Measurements from ENCODE around the gene PDSS2. TPM values are rescaled to one million over a fixed set of nuclear protein-coding genes. Genes with fewer than 3 reads are reported as not detected.

PDSS2 gene
- total RNA-seq, 1 experiment from 2014 or later, result 14.8 TPM

DNA sequence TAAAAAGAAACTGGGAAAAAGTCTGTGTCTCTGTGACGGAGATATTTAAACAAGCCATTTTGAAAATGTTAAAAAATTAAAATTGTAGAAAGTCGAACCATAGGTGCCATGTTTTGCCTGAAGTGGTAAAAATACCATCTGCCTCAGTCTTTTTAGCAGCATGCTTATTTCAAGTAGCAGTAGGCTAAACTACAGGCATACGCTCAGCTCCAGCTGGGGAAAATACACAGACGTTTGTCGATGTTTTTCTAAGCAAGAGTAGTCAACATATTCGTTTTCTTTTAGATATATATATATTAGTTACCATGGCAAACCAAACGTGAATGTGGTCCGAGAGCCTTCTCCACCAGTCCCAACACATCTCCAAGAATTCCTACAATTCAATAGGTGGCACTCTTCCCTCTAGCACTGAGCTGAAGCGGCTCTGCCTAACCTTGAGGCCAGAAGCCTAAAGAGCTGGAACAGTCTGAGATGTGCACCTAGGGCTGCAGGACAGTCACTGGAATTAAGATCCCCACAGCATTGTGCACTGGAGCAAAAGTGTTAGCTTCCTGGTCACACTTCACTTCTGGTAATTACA is 273.9 kb downstream of the PDSS2 start:
- Mint-ChIP-seq H3K27me3 (ENCODE audit: unreplicated experiment) (no peaks in the 10 kb centered on the region), H3K4me1 (ENCODE audit: low read depth, unreplicated experiment) (no peaks in the 10 kb centered on the region), H3K36me3 (ENCODE audit: insufficient read depth, unreplicated experiment) (no peaks in the 10 kb centered on the region), H3K9me3 (ENCODE audit: low read depth, unreplicated experiment) (no peaks in the 10 kb centered on the region), H3K27ac (ENCODE audit: unreplicated experiment) (no peak overlapping the region), H3K4me3 (ENCODE audit: low read depth, unreplicated experiment) (no peak overlapping the region)
- no peak for DNase-seq
- no TSS peak for BruUV-seq (replicated peaks)
- CTCF ChIA-PET, result interaction anchor here (0.7 to 1.4 kb wide), 3 partner anchors 79 to 368 kb away, joined by 3 to 4 read pairs (median 4); no protein-coding TSS in a partner anchor
- intact Hi-C loops (cut with micrococcal nuclease; ENCODE audit: unreplicated experiment), result no loop called here
- TF ChIP-seq, protein P1, sequence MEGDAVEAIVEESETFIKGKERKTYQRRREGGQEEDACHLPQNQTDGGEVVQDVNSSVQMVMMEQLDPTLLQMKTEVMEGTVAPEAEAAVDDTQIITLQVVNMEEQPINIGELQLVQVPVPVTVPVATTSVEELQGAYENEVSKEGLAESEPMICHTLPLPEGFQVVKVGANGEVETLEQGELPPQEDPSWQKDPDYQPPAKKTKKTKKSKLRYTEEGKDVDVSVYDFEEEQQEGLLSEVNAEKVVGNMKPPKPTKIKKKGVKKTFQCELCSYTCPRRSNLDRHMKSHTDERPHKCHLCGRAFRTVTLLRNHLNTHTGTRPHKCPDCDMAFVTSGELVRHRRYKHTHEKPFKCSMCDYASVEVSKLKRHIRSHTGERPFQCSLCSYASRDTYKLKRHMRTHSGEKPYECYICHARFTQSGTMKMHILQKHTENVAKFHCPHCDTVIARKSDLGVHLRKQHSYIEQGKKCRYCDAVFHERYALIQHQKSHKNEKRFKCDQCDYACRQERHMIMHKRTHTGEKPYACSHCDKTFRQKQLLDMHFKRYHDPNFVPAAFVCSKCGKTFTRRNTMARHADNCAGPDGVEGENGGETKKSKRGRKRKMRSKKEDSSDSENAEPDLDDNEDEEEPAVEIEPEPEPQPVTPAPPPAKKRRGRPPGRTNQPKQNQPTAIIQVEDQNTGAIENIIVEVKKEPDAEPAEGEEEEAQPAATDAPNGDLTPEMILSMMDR (IDR thresholded peaks at IDR 0.05; ENCODE audit: unreplicated experiment), result no peak

DNA sequence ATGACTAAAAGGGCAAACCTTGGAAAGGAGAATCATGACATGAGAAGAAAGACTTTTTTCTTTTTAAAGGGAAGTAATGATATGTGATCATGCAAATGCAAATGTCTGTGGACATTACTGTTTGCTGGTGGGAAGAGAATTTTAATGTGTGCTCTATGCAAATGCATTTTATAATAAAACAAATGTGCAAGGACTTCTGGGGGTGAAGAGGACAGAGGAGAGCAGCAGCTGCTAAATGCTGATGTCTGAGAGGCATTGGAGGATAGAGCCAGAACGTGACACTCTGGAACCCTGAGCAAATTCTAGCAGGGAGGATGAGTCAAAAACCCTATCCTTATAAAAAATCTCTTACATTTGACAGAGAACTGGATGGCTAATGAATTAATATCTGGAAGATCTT is 274.9 kb downstream of the PDSS2 start:
- DNase-seq, result no peak
- Mint-ChIP-seq H3K36me3 (ENCODE audit: insufficient read depth, unreplicated experiment) (no peaks in the 10 kb centered on the region), H3K4me3 (ENCODE audit: low read depth, unreplicated experiment) (no peak overlapping the region), H3K27me3 (ENCODE audit: unreplicated experiment) (no peaks in the 10 kb centered on the region), H3K9me3 (ENCODE audit: low read depth, unreplicated experiment) (no peaks in the 10 kb centered on the region), H3K4me1 (ENCODE audit: low read depth, unreplicated experiment) (no peaks in the 10 kb centered on the region), H3K27ac (ENCODE audit: unreplicated experiment) (no peak overlapping the region)
- intact Hi-C loops (cut with micrococcal nuclease; ENCODE audit: unreplicated experiment), result no loop called here
- BruUV-seq (replicated peaks), result no TSS peak
- TF ChIP-seq, protein P1 (IDR thresholded peaks at IDR 0.05; ENCODE audit: unreplicated experiment), result no peak
- CTCF ChIA-PET, result no interaction called here

DNA sequence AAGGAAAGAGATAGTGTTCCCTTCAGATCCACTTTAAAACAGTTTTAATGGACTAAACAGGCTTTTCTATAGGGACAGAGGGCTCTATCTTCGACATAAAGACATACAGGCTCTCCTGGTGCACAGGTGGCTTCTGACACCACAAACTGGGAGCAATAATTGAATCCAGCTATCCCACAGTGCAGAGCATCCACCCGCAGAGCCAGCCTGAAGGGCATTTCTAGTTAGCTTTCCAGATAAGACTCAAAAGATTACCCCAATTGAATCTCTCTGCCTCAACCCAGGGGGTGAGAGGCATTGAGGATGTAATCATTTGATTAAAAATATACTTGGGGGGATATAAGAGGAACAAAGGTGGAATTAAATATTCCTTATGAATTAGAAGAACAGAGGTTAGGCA is 279.3 kb downstream of the PDSS2 start:
- CTCF ChIA-PET, result interaction anchor here (0.7 kb wide), 1 partner anchor 279 kb away, joined by 4 read pairs; no protein-coding TSS in a partner anchor
- intact Hi-C loops (cut with micrococcal nuclease; ENCODE audit: unreplicated experiment), result no loop called here
- H3K27ac Mint-ChIP-seq (ENCODE audit: unreplicated experiment), result no peak overlapping the region
- H3K4me1 Mint-ChIP-seq (ENCODE audit: low read depth, unreplicated experiment), result no peaks in the 10 kb centered on the region
- TF ChIP-seq, protein P1 (IDR thresholded peaks at IDR 0.05; ENCODE audit: unreplicated experiment), result no peak
- H3K9me3 Mint-ChIP-seq (ENCODE audit: low read depth, unreplicated experiment), result no peaks in the 10 kb centered on the region
- H3K36me3 Mint-ChIP-seq (ENCODE audit: insufficient read depth, unreplicated experiment), result no peaks in the 10 kb centered on the region
- H3K4me3 Mint-ChIP-seq (ENCODE audit: low read depth, unreplicated experiment), result no peak overlapping the region
- H3K27me3 Mint-ChIP-seq (ENCODE audit: unreplicated experiment), result no peaks in the 10 kb centered on the region
- no peak for DNase-seq
- BruUV-seq (replicated peaks), result no TSS peak

DNA sequence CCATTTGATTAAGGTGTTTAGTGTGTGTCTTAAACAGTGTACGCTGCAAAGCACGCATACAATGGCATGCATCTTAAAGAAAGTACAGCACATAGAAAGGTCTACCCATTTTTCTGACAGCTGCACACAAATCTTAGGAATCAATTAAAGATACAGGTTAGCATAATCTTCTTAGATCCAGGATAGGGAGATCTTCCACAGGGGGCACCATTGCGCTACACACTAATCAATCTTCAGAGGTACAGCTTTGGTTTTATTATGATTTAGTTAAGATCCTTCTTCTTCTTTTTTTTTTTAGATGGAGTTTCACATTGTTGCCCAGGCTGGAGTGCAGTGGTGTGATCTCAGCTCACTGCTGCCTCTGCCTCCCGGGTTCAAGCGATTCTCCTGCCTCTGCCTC is 280.4 kb downstream of the PDSS2 start:
- H3K4me1 Mint-ChIP-seq (ENCODE audit: low read depth, unreplicated experiment), result peaks cover under 1% of the 10 kb centered on the region
- TF ChIP-seq, protein P1 (IDR thresholded peaks at IDR 0.05; ENCODE audit: unreplicated experiment), result no peak
- DNase-seq, result peak; percentile 28
- intact Hi-C loops (cut with micrococcal nuclease; ENCODE audit: unreplicated experiment), result no loop called here
- H3K27me3 Mint-ChIP-seq (ENCODE audit: unreplicated experiment), result no peaks in the 10 kb centered on the region
- no peak overlapping the region for H3K27ac Mint-ChIP-seq (ENCODE audit: unreplicated experiment)
- no TSS peak for BruUV-seq (replicated peaks)
- H3K36me3 Mint-ChIP-seq (ENCODE audit: insufficient read depth, unreplicated experiment), result no peaks in the 10 kb centered on the region
- H3K4me3 Mint-ChIP-seq (ENCODE audit: low read depth, unreplicated experiment), result no peak overlapping the region
- no peaks in the 10 kb centered on the region for H3K9me3 Mint-ChIP-seq (ENCODE audit: low read depth, unreplicated experiment)
- CTCF ChIA-PET, result interaction anchor here (0.6 to 0.9 kb wide), 3 partner anchors 33 to 46 kb away, joined by 3 read pairs; no protein-coding TSS in a partner anchor
